Kidney (tissue), 14 donors: Measurements from ENCODE around the gene CYP2F1. TPM values are rescaled to one million over a fixed set of nuclear protein-coding genes. Genes with fewer than 3 reads are reported as not detected.
"Not testable (repeated sequence)": the region's sequence is repeated elsewhere in the genome, so short reads cannot be mapped to it uniquely, and the experiment has no call there.

ENCODE experiments used
- DNase-seq, 5 donors: peaks; one replicate each; pipeline ENCODE4 v3.0.0-alpha.2; 2013 to 2020
- FAIRE-seq: peaks from 2 replicates; lab custom pipeline; 2012; peaks lifted over from hg19 to GRCh38; lab: Jason Lieb, UNC
- H3K27ac ChIP-seq, 2 donors: one replicate each; pipeline ENCODE4 v1.7.0; 2013; ENCODE audit warnings: low read depth in 2 of 2, low read length in 2 of 2, inconsistent platforms in 1 of 2
- H3K27me3 ChIP-seq: one replicate; pipeline ENCODE4 v1.7.1; 2013; ENCODE audit warnings: low read length, inconsistent platforms; ENCODE audit not compliant: control insufficient read depth, insufficient read depth
- H3K36me3 ChIP-seq, 3 donors: one replicate each; pipeline versions ENCODE4 v1.7.0 to v1.7.1; 2013; ENCODE audit warnings: low read length in 3 of 3, control low read depth in 1 of 3, inconsistent platforms in 1 of 3; ENCODE audit not compliant: insufficient read depth in 3 of 3, control insufficient read depth in 2 of 3
- H3K4me1 ChIP-seq, 3 donors: one replicate each; pipeline versions ENCODE4 v1.7.0 to v1.7.1; 2013; ENCODE audit warnings: low read length in 3 of 3, inconsistent platforms in 1 of 3, low read depth in 1 of 3; ENCODE audit not compliant: control insufficient read depth in 2 of 3, insufficient read depth in 2 of 3
- H3K4me3 ChIP-seq, 3 donors: one replicate each; pipeline versions ENCODE4 v1.7.0 to v1.8.1; 2013; ENCODE audit warnings: low read length in 3 of 3, control low read depth in 1 of 3, inconsistent platforms in 1 of 3
- H3K9ac ChIP-seq, 3 donors: one replicate each; pipeline versions ENCODE4 v1.7.0 to v1.7.1; 2013; ENCODE audit warnings: low read length in 3 of 3, control low read depth in 1 of 3, inconsistent platforms in 1 of 3
- H3K9me3 ChIP-seq, 3 donors: one replicate each; pipeline versions ENCODE4 v1.7.0 to v1.7.1; 2013; ENCODE audit warnings: low read length in 3 of 3, control low read depth in 1 of 3, inconsistent platforms in 1 of 3; ENCODE audit not compliant: control insufficient read depth in 2 of 3, insufficient read depth in 1 of 3
- intact Hi-C: fragments of 100-400 bp; cut with DNase I; formaldehyde crosslinking; loops from one replicate; pipeline ENCODE4 v1.11.1; 2022
- polyA plus RNA-seq: library from polyadenylated mRNA; stranded (reverse); fragments of 350-450 nt; fragmentation: Illumina TruSeq; extraction: RNeasy Lipid Tissue Mini Kit (QIAGEN cat#74804); gene quantifications from one replicate; pipeline ENCODE4 v1.2.3, GENCODE V29; 2014; ENCODE audit warnings: low read depth, low replicate concordance; ENCODE audit not compliant: insufficient read depth
- total RNA-seq: library from RNA; stranded (reverse); fragmentation: NEBNext Ultra II Directional; extraction: Animal tissue kit (Norgen Biotek cat#: 25700); gene quantifications from one replicate; pipeline ENCODE4 v1.2.1, GENCODE V29; 2021
- TF ChIP-seq, protein P1 (sequence below): IDR thresholded peaks from 3 replicates; pipeline ENCODE4 v1.5.1; 2012; ENCODE audit warnings: mild to moderate bottlenecking, moderate library complexity, borderline replicate concordance; ENCODE audit not compliant: insufficient read depth; ENCODE audit errors: extremely low read depth
- donor health status: control.
- donor health status: control.
- donor health status: control.
- donor health status: control.
- donor health status: control.
- donor health status: DM: yes; HTN: yes; CAD: no.
- donor health status: Normal renal cell carcinoma (clear cell type).

Gene CYP2F1
- total and polyA plus RNA-seq, 2 donors from 2014 or later = not detected

DNA sequence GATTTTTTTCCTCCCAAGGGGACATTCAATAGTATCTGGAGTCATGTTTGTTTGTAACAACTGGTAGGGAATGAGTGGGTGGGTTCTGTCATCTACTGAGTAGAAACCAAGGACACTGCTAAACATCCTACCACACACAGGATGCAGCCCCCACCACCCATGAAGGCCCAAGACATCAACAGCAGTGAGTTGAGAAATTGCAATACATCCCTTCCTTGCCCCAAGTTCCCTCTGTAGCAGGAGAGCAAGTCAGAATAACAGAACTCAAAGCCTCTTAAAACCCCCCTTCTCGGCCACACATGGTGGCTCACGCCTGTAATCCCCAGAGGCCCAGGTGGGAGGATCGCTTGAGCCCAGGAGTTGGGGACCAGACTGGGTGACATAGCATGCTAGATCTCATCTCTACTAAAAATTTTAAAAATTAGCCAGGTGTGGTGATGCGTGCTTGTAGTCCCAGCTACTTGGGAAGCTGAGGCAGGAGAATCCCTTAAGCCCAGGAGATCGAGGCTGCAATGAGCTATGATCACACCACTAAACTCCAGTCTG lies 2.4 kb upstream of the CYP2F1 start:
- intact Hi-C loops = no loop called here
- Histone ChIP-seq H3K36me3 (no peaks in the 10 kb centered on the region), H3K27me3 (no peaks in the 10 kb centered on the region), H3K4me1 (no peaks in the 10 kb centered on the region), H3K9ac (no peak overlapping the region), H3K9me3 (no peaks in the 10 kb centered on the region), H3K27ac (no peak overlapping the region), H3K4me3 (no peak overlapping the region)
- TF ChIP-seq, protein P1, sequence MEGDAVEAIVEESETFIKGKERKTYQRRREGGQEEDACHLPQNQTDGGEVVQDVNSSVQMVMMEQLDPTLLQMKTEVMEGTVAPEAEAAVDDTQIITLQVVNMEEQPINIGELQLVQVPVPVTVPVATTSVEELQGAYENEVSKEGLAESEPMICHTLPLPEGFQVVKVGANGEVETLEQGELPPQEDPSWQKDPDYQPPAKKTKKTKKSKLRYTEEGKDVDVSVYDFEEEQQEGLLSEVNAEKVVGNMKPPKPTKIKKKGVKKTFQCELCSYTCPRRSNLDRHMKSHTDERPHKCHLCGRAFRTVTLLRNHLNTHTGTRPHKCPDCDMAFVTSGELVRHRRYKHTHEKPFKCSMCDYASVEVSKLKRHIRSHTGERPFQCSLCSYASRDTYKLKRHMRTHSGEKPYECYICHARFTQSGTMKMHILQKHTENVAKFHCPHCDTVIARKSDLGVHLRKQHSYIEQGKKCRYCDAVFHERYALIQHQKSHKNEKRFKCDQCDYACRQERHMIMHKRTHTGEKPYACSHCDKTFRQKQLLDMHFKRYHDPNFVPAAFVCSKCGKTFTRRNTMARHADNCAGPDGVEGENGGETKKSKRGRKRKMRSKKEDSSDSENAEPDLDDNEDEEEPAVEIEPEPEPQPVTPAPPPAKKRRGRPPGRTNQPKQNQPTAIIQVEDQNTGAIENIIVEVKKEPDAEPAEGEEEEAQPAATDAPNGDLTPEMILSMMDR = no peak
- no peak for FAIRE-seq
- no peak for DNase-seq

DNA sequence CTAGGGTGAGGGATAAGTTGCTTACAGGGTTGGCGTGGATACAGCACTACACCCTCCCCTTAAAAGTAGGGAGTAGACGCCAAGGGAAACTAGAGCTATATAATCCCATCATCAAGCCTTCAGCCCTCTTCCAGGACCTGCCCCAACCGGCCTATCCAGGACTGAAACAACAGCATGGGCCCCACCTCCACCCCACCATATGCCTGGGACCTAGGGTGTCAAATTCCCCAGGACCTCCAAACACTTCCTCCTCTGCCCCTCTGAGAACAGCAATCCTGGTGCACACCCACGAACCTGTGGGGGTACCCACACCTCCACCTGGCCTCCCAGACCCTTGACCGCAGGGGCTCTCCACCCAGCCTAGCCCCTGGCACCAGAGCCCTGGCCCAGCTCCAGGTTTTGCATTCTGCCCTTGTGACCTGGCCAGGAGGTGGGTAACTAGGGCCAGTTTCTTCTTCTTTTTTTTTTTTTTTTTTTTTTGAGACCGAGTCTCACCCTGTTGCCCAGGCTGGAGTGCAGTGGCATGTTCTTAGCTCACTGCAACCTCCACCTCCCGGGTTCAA lies 1.4 kb upstream of the CYP2F1 start:
- TF ChIP-seq, protein P1 = no peak
- Histone ChIP-seq H3K4me3 (no peak overlapping the region), H3K9ac (no peak overlapping the region), H3K36me3 (no peaks in the 10 kb centered on the region), H3K27me3 (no peaks in the 10 kb centered on the region), H3K27ac (no peak overlapping the region), H3K9me3 (no peaks in the 10 kb centered on the region), H3K4me1 (no peaks in the 10 kb centered on the region)
- FAIRE-seq = no peak
- no peak for DNase-seq
- intact Hi-C loops = no loop called here

DNA sequence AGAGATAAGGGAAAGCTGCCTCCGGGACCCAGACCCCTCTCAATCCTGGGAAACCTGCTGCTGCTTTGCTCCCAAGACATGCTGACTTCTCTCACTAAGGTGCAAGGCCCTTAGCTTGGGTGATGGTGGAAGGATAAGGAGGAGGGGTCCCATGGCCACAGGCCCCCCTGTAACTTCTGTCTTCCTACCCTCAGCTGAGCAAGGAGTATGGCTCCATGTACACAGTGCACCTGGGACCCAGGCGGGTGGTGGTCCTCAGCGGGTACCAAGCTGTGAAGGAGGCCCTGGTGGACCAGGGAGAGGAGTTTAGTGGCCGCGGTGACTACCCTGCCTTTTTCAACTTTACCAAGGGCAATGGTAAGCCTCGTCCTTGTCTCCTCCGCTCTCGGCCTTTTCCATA lies 2.0 kb downstream of the CYP2F1 start:
- Histone ChIP-seq H3K9me3 (no peaks in the 10 kb centered on the region), H3K9ac (no peak overlapping the region), H3K4me1 (no peaks in the 10 kb centered on the region), H3K36me3 (no peaks in the 10 kb centered on the region), H3K27ac (no peak overlapping the region), H3K27me3 (no peaks in the 10 kb centered on the region), H3K4me3 (no peak overlapping the region)
- no peak for FAIRE-seq
- intact Hi-C loops = no loop called here
- TF ChIP-seq, protein P1 = no peak
- DNase-seq = peak in 1 of 5 donors; percentile 31

DNA sequence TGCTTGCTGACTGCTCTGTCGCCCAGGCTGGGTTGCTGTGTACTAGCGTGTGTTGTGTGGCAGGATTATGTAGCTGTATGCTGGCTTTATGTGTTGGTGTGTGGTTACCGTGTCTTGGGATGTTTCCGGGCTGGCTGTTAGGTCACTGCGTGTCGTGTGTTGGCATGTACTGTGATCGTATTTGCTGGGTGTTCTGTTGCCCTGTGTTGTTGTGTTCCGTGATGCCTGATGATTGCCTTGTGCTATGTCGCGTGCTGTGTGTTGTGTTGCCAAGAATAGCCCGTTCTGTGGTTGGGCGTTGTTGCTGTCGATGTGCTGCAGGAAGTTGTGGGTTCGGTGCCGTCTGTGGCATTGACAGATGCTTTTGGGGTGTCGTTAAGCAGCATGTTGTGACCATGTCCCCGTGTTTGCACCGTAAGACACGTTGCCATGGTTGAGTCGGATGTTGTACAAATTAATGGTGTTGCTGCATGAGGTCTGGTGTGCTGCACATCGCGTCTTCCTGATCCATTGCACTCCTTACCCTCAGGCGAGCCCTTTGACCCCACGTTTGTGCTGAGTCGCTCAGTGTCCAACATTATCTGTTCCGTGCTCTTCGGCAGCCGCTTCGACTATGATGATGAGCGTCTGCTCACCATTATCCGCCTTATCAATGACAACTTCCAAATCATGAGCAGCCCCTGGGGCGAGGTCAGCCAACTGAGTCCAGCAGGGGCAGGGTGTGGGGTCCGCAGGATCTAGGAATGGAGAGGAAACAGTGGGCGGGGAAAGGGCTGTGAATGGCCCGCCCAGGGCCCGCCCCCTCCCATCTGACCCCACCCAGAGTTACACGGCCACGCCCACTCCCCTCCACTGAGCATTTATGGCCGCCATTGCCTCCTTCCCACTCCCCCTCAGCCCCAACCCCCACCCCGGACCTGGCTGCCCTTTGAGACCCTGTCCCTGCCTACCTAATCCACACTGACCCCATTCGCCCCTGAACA lies 7.0 kb downstream of the CYP2F1 start:
- H3K27ac ChIP-seq, intact Hi-C loops, H3K4me3 ChIP-seq, H3K36me3 ChIP-seq, H3K9ac ChIP-seq, H3K9me3 ChIP-seq, FAIRE-seq, H3K4me1 ChIP-seq, H3K27me3 ChIP-seq: not testable (repeated sequence)
- DNase-seq = peak in 1 of 5 donors; percentile 53

DNA sequence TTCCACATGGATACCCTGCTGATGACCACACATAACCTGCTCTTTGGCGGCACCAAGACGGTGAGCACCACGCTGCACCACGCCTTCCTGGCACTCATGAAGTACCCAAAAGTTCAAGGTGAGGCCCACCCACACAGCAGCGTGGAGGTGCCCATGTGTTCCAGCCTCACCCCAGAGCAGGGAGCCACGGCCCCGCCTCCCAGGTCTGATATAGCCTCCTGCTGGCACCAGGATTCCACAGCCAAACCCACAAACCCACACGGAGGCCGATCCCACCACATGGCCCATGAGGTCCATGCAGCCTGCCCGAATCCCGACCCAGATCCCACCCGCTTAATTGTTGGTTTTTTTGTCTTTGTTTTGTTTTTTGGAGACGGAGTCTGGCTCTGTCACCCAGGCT lies 8.6 kb downstream of the CYP2F1 start:
- H3K9ac ChIP-seq, H3K27ac ChIP-seq, H3K4me1 ChIP-seq, FAIRE-seq, H3K36me3 ChIP-seq, intact Hi-C loops, H3K4me3 ChIP-seq, H3K27me3 ChIP-seq, H3K9me3 ChIP-seq: not testable (repeated sequence)
- DNase-seq = peak in 1 of 5 donors; percentile 26
